ENCODE data around the gene TTC7B.

TTC7B gene

DNA sequence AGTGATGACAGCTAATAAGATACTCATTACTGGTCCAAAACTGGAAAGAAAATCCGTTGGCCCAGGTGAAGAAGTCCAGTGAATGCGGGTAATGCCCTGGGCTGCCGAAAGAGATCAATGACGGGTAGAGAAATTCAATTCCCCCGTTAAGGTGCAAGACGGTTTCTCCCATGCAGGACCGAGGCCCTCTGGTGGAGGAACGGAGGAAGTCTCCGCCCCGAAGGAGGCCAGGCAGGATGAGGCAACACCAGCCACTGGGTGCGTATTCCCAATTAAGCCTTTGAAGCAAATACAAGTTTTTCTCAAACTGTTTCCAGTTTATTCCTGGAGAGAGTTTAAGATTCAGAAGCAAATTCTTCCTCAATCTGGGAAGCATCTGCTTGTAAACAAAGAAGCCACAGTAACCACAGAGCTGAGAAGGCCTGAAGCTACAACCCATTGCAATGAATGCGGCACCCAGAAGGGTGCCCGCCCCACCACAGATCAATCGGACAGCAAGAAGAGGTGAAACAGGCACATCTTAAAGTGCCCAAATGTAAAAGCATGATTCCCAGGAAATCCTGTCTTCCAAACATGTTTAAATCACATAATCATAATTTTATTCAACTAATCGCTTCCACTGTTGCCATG is 118.5 kb downstream of the TTC7B start:
- DNase-seq = peak; percentile 74 to 90

DNA sequence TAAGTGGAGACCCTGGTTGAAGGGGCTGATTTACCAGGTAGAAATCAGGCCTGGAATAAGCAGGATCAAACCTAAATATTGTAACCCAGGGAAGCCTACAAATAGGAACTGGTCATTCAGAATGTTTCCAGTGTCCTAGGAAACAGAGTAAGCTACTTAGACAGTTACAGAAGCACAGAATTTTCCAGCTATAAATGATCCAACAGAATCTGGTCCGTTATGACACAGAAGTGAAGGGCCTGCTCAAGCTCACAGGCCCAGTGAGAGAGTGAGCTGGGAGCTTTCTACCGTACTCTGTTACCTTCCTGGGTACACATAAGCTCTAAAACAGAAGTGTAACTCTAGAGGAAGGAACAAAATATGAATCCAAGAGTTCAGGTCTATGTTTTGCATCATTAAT is 119.1 kb downstream of the TTC7B start:
- DNase-seq = no peak

DNA sequence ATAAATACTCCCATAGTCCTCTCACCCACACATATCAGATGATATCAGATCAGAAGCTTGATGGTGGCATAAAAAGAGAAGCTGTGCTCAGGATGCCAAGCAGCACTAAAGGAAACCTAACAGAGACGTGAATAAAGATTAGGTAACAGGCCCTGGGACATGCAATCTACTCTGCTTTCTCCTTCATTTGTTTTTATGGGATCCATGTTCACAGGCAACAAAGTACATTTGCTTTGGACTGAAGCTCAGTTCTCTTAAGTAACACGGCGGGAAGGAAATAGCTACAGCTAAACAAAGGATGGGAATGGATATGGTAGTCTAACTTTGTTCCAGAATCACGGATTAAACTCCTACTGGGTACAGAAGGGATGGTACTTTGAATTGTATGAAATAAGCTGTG is 119.5 kb downstream of the TTC7B start:
- DNase-seq = no peak

DNA sequence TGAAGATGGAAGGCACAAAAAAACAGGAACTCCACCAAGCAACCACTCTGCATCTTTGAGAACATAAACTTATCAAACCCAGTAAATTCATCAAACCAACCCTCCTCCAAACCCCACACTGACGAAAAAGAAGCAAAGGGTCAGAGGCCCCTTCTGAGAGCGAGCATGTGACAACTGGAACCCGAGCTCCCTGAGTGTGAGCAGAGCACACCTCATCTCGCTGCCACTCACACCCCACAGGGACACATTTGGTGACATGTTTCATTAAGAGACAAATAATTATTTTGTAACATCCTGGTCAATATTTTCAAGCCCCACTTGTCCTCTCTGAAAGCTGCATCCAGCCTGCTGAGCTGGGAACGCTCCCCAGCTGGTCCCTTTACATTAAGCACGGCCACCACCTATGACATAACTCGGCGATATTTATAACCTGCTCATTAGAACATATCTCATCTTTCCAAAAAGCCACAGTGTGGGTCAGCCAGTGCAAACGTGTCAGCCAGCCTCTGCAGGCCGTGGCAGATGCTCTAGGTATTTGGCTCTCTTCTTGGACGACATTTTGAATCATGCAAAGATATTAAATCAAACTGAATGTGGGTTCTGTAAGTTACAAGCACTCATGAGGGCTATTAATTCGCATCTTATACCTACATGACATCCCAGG is 120.1 kb downstream of the TTC7B start:
- DNase-seq = peak in 1 of 2 experiments; percentile 45

DNA sequence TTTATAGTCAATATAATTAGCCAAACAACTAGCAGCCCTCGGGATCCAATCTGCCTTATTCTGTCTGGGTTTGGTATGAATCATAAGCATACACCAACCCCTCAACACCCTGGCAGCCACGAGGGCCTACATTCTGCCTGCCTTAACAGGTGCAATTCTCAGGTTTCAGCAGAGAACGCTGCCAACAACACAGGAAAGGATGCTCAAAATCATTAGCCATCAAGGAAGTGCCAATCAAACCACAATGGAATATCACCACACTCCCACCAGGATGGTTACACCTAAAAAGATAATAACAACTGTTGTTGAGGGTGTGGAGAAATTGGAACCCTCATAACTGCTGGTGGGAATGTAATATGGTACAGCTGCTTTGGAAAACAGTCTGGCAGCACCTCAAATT is 122.8 kb downstream of the TTC7B start:
- DNase-seq = no peak

DNA sequence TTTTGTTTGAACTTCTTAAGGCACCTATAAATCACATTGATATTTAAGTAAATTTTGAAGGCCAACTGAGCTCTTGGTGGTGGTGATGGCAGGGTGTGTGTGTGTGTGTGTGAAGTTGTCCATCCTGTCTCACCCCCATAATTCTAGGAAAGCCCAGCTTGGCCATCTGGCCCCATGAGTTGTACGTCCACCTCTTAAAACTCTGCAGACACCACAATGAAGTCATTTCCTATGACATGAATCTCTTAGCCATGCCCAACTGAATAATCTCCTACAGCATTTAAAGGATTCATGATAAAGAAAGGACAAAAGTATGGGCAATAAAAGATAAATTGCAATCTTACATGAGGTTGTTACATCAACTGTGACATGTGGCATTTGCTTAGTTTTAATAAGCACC is 123.4 kb downstream of the TTC7B start:
- no peak for DNase-seq

DNA sequence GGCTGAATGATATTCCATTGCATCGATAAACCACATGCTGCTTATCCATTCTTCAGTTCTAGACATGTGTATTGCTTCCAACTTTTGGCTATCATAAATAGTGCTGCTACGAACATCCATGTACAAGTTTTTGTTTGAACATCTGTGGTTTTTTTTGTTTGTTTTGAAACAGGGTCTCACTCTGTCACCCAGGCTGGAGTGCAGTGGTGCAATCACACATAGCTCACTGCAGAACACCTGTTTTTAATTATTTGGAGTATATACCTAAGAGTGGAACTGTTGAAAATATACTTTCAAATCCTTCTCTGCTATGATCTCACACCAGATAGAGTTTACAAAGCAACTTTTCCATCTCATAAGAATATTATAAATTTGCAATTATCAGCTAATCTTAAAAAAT is 124.2 kb downstream of the TTC7B start:
- DNase-seq = no peak

DNA sequence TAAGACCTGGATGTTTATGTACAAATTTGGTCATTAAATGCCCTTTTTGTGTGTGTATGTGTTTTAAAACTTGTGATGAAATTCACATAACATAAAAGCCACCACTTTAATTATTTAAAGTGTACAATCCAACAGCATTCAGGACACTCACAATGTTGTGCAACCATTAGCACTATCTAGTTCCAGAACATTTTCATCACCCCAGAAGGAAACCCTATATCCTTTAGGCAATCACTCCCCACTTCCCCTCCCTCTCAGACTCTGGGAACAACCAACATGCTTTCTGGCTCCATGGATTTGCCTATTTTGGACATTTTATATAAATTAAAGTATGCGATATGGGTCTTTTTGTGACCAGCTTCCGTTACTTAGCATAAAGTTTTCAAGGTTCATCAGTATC is 124.6 kb downstream of the TTC7B start:
- DNase-seq = no peak

DNA sequence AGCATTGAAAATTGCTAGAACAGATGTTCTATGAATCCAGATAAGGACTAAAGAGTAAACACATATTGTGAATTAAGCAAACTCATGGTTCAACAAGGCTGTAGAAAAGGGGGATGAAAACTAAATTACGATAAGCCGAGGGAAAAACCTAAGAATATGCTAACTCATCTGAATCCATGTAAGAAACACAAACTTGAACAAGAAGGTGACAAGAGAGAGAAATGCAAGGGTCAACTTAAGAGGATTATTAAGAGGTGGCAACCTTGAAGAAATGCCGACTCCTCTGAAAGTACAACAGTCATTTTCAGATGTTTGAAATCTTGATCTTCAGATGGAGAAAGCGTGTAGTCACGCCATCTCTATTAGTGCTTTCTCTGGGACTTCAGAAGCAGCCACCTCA is 128.6 kb downstream of the TTC7B start:
- no peak for DNase-seq

DNA sequence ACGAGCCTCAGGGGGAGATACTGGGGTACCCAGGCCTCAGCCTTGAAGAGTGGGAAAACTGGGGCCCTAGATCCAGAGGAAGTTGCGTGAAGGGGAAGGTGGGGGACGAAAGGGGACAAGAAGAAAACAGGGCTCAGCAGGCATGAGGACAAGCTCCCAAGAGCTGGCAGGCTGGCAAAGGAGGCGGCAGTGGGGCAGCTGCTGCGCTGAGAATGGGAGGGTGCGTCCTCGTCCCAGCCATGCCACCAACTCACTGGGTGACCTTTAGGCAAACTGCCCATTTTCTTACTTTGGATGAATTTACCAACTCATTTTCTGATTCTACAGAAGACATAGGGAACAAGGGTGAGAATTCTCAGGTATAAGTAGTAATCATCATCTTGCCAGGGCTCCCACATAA is 133.6 kb downstream of the TTC7B start:
- DNase-seq = no peak

DNA sequence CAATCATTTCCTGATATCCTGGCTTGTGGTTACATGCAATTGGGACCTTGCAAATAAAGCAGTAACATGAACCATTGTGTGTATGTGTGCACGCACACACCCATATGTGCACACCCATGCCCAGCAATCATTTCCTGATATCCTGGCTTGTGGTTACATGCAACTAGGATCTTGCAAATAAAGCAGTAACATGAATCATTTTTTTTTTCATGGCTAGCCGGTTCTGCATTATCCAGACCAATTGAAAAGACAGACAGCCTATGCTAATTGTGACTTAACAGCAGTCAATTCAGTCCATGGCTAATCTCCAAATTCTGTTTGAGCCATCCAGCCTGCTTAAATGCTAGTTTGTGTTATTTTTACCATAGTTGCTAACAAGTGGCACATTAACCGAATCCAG is 134.3 kb downstream of the TTC7B start:
- no peak for DNase-seq

DNA sequence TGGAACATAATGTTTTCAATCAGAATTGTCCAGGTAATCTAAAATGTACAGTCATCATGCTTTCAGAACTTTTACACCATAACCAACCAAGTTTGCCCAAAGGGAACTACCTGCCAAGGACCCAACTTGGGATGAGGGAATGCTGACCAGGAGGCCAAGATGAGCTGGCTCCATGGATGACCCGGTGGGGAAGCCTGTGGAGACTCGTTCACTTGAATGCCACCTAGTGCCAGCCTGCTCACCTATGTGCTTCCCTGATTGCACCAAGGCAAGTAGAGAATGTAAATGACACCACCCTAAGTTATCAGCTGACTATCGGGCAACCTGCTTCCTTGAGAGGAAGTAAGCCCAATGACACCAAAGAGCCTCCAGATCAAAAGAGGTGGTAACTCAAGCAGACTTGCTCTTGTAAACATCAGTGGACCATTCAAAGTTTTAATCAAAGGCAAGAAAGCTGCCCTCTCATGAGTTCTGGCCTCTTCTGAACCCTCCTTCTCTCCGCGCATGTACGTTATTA is 137.3 kb downstream of the TTC7B start:
- DNase-seq = no peak

DNA sequence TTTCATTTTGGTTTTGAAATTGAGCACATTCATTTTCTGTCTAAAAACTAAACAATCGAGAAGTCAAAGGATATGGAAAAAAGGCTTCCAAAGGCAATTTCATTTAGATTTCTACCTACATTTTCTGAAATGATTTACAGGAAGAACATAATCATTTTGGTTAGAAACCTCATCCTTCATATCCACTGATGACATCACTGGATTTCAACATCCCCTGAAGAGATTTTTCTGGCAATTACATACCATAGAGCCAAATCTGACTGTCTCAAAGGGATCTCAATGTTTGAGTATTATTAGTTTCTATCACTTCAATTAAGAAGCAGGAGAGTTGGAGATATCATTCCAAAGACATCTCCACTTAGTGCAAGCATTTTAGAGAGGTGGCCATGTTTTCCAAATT is 137.8 kb downstream of the TTC7B start:
- DNase-seq = no peak

DNA sequence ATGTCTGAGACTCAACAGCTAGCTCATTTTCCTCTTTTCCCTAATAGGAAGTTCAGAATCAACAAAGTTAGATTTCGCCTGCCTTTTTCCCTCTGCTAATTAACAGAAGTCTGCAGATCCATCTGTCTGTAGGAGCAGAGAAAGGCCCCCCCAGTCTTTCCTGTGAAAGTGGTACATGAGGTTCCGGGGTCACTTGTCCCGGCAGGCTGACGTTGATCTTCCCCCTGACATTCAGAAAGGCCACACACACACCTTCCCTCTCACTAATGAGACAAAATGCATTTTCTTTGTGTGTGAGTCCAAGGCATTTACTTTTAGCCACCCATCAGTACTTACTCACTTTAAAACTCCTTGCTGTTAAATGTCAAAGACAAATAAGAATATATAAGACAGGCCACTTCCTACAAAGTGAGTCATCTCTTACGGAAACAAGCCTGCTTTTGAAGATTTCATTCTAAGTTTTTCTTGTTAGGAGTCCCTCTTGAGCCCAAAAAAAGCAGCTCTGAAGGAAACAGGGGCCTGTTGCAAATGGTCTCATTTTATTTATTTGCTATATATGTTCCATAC is 138.7 kb downstream of the TTC7B start:
- no peak for DNase-seq

DNA sequence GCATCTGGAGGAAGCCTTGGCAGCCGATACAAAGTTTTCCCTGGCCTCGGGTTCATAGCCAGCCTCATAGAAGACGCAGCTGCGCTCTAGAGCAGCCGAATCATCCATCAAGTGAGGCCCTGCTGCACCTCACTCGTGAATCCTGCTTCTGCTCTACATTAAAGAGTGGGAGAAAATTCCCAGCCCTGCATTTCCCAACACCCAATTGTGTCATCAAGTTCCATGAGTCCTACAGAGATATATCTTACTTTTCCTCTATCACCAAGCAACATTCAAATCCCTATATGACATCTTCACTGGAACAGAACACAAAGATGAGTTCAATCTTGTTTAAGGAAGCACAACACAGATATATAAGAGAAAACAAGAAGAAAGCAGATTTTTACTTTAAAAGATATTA is 139.3 kb downstream of the TTC7B start:
- no peak for DNase-seq

DNA sequence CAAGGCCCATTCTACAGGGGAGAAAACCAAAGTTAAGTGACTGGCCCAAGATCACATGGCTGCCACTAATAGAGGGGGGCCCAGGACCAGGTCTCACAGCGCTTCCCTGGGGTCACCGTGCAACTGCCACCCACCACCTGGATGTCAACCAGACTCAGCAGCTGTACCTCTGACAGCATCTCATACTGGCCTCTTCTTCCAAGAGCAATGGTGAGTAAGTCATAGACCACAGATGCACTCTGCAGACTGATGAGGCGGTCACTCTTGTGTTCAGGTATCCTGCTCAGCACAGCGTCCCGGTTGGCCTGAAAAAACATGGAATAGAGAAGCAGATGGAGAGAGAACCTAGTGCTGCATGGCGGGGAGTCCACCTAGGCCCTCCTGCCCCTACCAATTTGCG is 139.9 kb downstream of the TTC7B start:
- no peak for DNase-seq

DNA sequence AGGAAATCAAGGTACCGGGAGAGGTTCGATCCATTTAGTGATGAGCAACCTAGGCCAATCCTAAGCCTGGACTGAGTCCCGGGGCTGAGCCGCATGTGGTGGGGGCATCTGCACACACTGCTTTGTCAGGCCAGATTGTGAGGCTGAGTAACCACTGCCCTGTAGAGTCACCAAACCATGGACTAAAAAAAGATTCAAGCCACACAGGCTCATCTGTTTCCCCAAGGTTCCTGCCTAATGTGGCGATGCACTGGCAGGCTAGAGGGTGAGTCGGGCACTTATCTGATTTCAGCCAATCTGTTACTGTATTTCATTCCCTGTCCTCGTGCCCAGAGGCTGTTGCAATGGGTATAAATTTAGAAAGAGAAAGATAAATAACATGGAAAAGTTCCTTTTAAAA is 140.8 kb downstream of the TTC7B start:
- DNase-seq = peak; percentile 86 to 95

DNA sequence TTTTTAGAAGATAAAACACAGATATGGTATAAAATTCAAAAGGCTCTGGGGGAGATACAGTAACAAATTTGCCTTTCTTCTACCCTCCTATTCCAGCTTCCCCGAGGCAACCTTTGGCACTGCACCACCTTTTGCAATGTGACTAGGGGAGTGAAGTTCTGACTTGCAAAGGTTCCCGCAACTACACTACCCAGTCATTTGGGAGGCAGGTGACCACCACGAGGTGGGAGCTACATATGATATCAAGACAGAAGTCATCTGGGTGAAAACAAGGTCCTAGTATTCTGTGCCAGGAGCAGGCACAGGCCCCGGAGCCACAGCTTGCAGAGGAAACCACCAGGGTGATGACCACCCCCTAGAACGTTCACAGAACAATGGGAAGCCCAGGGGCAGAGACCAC is 141.5 kb downstream of the TTC7B start:
- DNase-seq = no peak

DNA sequence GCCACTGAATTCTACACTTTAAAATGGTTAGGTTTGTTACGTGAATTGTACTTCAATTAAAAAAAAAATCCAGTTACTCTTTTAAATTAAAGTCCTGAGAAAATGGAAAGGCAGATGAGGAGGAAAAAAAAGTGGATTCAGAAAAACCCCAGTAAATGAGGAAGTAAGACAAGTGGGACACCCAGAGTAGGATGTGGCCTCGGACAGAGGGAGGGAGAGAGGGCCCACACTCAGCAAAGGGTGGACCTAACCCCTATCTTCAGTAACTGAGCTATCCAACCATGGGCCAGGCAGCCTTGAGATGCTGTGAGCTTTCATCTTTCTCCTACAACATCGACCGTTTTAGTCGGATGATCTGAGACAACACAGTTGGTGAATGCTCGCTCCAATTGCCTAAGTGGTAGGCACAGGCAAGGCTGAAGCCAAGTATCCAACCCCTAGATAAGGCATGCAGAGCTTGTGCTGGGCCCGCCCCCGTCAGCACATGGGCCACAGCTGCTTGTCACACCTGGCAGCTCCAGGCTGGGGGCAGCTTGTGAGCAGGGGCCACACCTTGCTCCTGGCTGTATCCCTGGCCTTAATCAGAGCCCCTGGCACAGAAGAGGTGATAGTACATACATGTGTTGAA is 142.1 kb downstream of the TTC7B start:
- DNase-seq = peak in 1 of 2 experiments; percentile 47

DNA sequence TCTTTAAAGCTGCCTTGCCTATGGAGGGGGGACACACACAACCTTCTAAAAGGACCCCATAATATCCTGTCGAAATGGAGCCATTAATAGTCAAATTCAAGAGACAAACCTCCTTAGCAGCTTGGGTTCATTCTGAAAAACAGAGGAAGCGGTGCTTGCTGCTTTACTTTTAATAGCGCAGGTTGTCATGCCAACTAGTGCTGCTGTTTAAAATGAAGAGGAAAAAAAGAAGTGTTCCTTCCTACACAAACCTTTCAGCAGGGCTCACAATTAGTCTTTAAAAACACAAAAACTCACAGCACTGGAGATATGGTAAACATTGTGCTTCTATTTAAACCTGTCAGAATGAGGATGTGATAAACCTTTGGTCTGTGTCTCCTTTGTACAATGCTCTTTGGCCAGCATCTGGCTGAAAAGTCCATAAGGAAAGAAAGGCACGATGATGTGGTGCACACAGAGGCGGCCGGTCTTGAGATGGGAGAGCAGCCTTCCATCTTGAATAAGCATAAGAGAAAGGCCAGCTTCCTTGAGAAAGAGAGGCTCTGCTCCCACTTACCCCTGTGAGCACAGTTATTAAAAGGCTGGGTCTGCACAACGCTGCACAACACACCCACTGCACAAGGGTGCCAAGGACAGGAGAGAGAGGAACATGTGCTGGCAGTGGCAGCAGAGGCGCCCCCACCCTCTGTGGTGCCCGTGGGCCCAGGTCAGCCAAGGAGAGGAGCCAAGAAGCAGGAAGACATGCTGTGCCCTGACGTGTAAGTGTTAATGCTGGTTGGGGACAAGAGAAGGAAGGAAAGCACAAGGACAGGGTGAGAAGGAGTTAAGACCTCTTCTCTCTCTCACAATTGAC is 144.6 kb downstream of the TTC7B start:
- DNase-seq = no peak

DNA sequence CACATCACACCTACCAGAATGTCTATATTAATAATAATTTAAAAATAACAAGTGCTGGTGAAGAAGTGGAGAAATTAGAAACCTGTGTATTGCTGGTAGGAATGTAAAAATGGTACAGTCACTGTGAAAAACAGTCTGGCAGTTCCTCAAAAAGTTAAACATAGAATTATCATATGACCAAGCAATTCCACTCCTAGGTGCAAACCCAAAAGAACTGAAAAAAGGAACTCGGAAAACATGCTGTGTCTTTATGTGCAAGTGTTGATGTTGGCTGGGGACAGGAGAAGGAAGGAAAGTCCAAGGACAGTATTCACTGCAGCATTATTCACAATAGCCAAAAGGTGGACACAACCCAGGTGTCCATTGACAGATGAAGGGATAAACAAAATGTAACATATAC is 146.5 kb downstream of the TTC7B start:
- no peak for DNase-seq

DNA sequence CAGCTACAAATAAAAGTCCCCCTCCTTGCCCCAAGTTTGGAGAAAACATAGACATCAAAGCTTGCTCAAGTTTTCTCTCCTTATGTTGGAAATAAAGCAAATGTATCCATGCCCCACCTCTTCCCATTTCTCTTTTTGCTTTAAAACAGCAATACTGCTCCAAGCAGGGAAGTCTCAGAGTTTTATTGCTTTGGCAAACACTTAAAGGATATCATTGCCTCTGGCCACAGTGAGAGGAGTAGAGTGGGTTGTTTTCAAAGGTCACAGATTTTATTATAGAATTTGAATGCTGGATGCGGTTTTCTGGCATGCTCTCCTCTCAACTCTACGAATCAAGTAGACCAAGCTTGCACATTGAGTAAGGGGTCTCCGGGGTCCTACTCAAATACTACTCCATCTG is 149.7 kb downstream of the TTC7B start:
- DNase-seq = no peak
